Muscle layer of colon (tissue), 2 donors: ENCODE results near the gene BUD23.
A peak's percentile ranks its signal among the peaks of the same experiment; 100 is the strongest.
"Not testable (repeated sequence)": the region's sequence is repeated elsewhere in the genome, so short reads cannot be mapped to it uniquely, and the experiment has no call there.

Experiments
- H3K27ac ChIP-seq: one replicate; pipeline ENCODE4 v1.7.0; 2013; ENCODE audit warnings: low read depth, mild to moderate bottlenecking, low read length, moderate library complexity
- H3K27me3 ChIP-seq, 2 donors: one replicate each; pipeline ENCODE4 v1.7.0; 2013; ENCODE audit warnings: low read length in 2 of 2, mild to moderate bottlenecking in 2 of 2; ENCODE audit not compliant: insufficient read depth in 2 of 2, control insufficient read depth in 1 of 2
- H3K36me3 ChIP-seq: one replicate; pipeline ENCODE4 v1.7.0; 2013; ENCODE audit warnings: mild to moderate bottlenecking, low read length; ENCODE audit not compliant: insufficient read depth
- H3K4me1 ChIP-seq: one replicate; pipeline ENCODE4 v1.7.0; 2013; ENCODE audit warnings: mild to moderate bottlenecking, low read length; ENCODE audit not compliant: insufficient read depth
- H3K4me3 ChIP-seq, 2 donors: one replicate each; pipeline ENCODE4 v1.7.0; 2013; ENCODE audit warnings: low read length in 2 of 2, low read depth in 1 of 2, mild to moderate bottlenecking in 1 of 2, moderate library complexity in 1 of 2
- H3K9ac ChIP-seq: one replicate; pipeline ENCODE4 v1.7.0; 2013; ENCODE audit warnings: low read length
- H3K9me3 ChIP-seq: one replicate; pipeline ENCODE4 v1.7.0; 2013; ENCODE audit warnings: mild to moderate bottlenecking, low read length
- donor health status: abdominal sarcoma.
- donor health status: Adenocarcinoma of cecum.

BUD23 gene

DNA sequence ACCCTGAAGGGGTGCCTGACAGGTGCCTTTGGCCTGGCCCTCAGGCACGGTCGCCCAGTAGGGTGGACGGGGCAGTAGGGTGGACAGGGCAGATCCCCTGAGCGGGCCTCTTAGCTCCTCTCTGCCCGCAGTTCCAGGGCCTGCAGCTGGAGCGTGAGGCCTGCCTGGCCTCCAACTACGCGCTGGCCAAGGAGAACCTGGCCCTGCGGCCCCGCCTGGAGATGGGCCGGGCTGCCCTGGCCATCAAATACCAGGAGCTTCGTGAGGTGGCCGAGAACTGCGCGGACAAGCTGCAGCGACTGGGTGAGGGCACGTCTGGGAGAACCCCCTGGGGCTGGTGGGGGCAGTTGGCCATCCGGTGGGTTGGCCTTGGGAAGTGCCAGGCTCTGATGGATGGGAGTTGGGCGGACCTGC is 14.1 kb upstream of the BUD23 start:
- Histone ChIP-seq H3K27me3 (no peaks in the 10 kb centered on the region), H3K9me3 (no peaks in the 10 kb centered on the region), H3K27ac (no peak overlapping the region), H3K36me3 (no peaks in the 10 kb centered on the region), H3K4me3 (no peak overlapping the region), H3K9ac (no peak overlapping the region), H3K4me1 (peaks cover 7% of the 10 kb centered on the region)

DNA sequence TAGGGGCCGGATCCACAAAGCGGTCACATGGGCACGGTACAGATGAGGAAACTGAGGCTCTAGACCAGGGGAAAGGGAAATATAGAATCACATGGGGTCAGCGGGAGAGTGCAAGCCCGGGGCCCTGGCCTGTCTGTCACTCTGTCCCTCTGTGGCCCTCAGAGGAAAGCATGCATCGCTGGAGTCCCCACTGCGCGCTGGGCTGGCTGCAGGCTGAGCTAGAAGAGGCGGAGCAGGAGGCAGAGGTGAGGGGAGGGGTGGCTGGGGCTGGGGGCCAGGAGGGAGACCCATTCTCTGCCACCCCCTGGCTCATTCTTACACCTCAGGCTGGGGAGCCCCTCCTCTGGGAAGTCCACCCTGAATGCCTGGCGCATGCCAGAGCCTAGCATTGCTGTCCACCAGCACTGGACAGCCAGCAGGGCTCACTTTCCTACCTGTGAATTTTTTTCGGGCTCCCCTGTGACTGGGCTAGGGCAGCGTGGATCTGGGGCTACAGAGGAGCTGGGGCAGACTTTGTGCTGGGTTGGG is 13.5 kb upstream of the BUD23 start:
- H3K36me3 ChIP-seq = no peaks in the 10 kb centered on the region
- no peaks in the 10 kb centered on the region for H3K9me3 ChIP-seq
- no peaks in the 10 kb centered on the region for H3K27me3 ChIP-seq
- no peak overlapping the region for H3K4me3 ChIP-seq
- no peak overlapping the region for H3K9ac ChIP-seq
- peaks cover 7% of the 10 kb centered on the region for H3K4me1 ChIP-seq
- no peak overlapping the region for H3K27ac ChIP-seq

DNA sequence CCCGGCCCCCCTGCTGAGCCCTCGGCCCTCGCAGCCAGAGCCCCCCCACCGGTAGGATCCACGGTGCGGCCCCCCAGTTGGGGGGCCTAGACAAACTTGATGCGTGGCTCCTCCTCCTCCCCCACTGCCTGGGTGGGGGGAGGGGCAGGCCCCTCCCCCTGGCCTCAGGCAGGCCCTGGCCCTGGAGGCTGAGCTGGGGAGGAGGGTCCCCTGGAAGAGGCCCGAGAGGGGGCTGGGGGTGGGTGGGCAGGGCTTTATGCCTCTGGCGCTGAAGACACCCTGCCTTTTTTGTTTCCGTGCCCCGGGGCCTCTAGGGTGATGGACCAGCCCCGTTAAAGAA is 12.1 kb upstream of the BUD23 start:
- Histone ChIP-seq H3K9ac (no peak overlapping the region), H3K9me3 (no peaks in the 10 kb centered on the region), H3K4me3 (no peak overlapping the region), H3K27me3 (no peaks in the 10 kb centered on the region), H3K4me1 (peaks cover 7% of the 10 kb centered on the region), H3K36me3 (no peaks in the 10 kb centered on the region), H3K27ac (no peak overlapping the region)

DNA sequence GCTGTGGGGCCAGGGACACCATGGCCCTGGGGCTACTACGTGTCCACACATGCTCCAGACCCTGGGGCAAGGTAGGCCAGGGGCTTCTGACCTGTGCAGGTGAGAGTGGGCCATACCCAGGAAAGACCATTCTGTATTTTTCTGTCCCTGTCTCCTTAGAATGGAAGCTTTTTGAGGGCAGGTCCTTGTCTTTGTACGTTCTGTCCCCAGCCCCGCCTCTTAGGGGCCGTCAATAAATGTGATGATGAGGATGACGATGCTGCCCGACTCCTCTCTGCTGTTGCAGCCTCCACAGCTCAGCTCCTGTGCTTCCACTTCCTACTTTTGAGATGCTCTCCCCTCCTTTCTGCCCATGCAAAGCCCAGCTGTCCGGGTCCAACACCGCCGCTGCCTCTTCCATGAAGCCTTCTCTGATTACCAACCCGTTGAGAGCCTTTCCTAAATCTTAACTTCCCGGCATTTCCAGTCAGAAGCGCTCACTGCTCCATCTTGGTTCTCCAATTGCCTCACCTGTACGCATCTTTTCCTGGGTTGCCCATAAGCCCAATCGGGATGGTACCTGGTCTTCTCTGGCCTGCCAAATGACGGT is 11.4 kb upstream of the BUD23 start:
- Histone ChIP-seq H3K4me1 (peaks cover 7% of the 10 kb centered on the region), H3K9me3 (no peaks in the 10 kb centered on the region), H3K4me3 (no peak overlapping the region), H3K9ac (no peak overlapping the region), H3K27me3 (no peaks in the 10 kb centered on the region), H3K27ac (no peak overlapping the region), H3K36me3 (no peaks in the 10 kb centered on the region)

DNA sequence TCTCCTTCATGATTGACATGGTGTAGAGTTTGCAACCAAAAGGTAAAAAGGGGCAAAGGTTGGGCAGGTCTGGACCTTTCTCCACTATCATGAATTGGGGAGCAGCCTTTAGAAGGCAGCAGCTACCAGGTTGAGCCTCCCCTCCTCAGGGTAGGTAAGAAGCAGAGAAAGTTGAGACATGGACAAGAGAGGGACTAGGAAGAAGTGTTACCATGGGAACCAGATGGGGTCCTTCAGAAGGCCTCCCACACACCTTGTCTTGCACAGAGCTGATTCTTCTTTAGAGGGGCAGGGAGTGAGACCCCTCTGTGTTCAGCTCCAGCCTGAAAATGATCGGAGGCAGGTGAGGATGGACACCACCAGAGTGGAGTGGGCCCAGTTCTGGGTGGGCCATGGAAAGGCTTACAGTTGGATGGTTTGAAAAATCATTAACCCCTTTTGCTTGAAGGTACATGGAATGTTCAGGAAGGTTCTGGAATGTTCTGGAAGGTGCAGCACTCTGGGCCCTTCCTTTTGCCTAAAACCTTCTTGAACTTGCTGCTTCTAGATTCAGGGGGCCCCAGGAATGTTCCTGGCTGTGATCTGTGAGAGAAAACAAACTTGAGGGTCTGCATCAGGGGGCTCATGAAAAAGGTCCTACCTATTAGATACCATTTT is 8.8 kb upstream of the BUD23 start:
- Histone ChIP-seq H3K27ac (no peak overlapping the region), H3K4me3 (no peak overlapping the region), H3K36me3 (peaks cover 5% of the 10 kb centered on the region), H3K9ac (no peak overlapping the region), H3K9me3 (no peaks in the 10 kb centered on the region), H3K4me1 (no peaks in the 10 kb centered on the region), H3K27me3 (no peaks in the 10 kb centered on the region)

DNA sequence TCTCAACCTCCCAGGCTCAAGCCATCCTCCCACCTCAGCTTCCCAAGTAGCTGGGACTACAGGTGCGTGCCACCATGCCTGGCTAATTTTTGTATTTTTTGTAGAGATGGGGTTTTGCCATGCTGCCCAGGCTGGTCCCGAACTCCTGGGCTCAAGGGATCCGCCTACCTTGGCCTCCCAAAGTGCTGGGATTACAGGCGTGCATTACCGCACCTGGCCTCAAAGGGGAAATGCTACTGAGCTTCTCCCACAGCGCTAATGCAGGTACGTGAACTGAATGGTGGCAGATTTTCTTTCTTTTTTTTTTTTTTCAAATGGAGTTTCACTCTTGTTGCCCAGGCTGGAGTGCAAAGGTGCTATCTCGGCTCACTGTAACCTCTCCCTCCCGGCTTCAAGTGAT is 7.3 kb upstream of the BUD23 start:
- not testable (repeated sequence) for H3K9me3 ChIP-seq, H3K4me1 ChIP-seq, H3K4me3 ChIP-seq, H3K27me3 ChIP-seq, H3K9ac ChIP-seq, H3K27ac ChIP-seq
- peaks cover 11% of the 10 kb centered on the region for H3K36me3 ChIP-seq

DNA sequence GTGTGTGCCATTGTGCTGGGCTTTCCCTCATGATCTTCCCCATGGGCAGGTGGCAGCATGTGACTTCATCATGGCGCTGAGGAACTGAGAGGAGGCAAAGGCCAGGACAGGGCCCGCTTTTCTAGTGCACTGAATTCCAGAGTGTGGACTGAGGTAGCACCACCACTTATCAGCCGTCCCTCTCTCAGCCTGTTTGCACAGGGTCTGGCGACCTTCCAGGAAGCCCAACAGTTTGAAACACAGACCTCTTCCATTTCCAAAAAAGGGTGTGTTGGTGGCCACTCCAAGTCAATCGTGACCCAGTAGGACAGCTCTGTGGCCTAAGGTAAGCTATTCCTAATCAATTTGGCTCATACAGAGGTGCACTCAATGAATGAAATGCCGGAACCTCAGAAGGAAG is 4.5 kb upstream of the BUD23 start:
- Histone ChIP-seq H3K4me3 (no peak overlapping the region), H3K36me3 (peaks cover 11% of the 10 kb centered on the region), H3K4me1 (peaks cover 22% of the 10 kb centered on the region), H3K27ac (no peak overlapping the region), H3K9ac (no peak overlapping the region), H3K27me3 (no peaks in the 10 kb centered on the region), H3K9me3 (no peaks in the 10 kb centered on the region)

DNA sequence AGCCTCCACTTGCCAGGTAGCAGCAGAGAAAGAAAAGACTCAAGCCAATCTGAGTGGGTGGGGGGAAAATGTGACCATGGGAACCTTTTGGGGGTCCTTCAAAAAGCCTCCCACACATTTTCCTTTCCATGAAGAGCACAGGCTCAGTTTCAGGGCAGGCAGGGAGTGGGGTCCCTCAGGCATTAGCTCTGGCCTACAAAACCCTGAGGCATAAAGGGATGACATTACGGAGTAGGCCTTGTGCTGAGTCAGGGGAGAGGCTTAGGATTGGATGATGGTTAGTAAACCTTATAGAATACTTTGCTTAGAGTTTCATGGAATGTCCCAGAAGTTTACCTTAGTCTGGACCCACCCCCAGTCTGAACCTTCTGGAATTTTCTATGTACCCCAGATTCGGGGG is 3.7 kb upstream of the BUD23 start:
- no peaks in the 10 kb centered on the region for H3K9me3 ChIP-seq
- no peak overlapping the region for H3K9ac ChIP-seq
- H3K36me3 ChIP-seq = peaks cover 11% of the 10 kb centered on the region
- no peak overlapping the region for H3K4me3 ChIP-seq
- H3K4me1 ChIP-seq = peaks cover 26% of the 10 kb centered on the region
- no peak overlapping the region for H3K27ac ChIP-seq
- H3K27me3 ChIP-seq = no peaks in the 10 kb centered on the region

DNA sequence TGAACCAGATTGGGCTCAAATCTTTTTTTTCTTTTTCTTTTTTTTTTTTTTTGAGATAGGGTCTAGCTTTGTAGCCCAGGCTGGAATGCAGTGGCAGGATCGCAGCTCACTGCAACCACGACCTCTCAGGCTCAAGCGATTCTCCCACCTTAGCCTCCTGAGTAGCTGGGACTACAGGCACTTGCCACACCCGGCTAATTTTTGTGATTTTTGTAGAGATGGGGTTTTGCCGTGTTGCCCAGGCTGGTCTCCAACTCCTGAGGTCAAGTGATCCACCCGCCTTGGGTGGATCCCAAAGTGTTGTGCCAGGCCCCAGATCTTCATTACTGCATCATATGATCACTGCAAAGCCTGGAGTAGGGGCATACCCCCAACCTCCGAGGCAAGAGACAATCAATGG is 2.9 kb upstream of the BUD23 start:
- no peaks in the 10 kb centered on the region for H3K9me3 ChIP-seq
- H3K27me3 ChIP-seq = no peaks in the 10 kb centered on the region
- H3K9ac ChIP-seq = no peak overlapping the region
- no peak overlapping the region for H3K27ac ChIP-seq
- H3K4me3 ChIP-seq = no peak overlapping the region
- peaks cover 11% of the 10 kb centered on the region for H3K36me3 ChIP-seq
- peaks cover 26% of the 10 kb centered on the region for H3K4me1 ChIP-seq

DNA sequence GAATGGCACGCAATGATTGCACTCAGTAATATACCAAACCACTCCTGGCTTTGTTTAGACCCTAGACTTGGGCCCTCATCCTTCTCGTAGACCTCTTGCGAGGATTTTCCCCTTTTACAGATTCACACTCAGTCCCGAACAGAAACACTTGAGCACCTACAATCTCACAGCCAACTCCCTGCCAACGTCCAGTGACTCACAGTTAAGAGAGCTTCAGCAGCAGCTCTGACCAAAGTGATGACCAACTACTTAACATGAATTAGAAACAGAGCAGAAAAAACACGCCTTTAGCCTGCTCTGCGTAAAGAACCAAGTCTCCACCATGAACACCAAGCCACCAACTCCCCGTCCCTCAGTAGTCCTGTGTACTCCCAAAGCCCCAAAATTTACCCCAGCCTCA is 2.4 kb upstream of the BUD23 start:
- H3K27ac ChIP-seq = no peak overlapping the region
- no peak overlapping the region for H3K4me3 ChIP-seq
- H3K4me1 ChIP-seq = peaks cover 26% of the 10 kb centered on the region
- H3K9me3 ChIP-seq = no peaks in the 10 kb centered on the region
- no peak overlapping the region for H3K9ac ChIP-seq
- H3K36me3 ChIP-seq = peaks cover 11% of the 10 kb centered on the region
- no peaks in the 10 kb centered on the region for H3K27me3 ChIP-seq

DNA sequence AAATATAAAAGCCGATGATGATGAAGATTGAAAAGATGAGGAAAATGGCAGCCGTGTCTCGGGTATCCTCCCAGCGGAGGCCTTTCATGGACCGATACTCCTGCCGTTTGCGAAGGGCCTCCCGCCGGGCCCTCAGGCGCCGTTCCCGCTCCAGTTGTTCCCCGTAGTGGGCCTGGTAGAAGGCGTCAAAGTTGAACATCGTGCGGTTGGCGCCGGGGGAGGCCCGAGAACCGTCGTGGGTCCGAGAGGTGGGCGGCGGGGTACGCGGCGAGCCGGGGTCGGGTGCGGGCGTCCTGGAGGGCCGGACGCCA is 697 bp upstream of the BUD23 start:
- Histone ChIP-seq H3K36me3 (peaks cover 15% of the 10 kb centered on the region), H3K4me1 (peaks cover 26% of the 10 kb centered on the region), H3K9ac (peak overlapping the region; percentile 87), H3K4me3 (peak overlapping the region; percentile 81 to 91), H3K27ac (peak overlapping the region; percentile 86), H3K9me3 (no peaks in the 10 kb centered on the region), H3K27me3 (no peaks in the 10 kb centered on the region)
